Activated naive CD8-positive, alpha-beta T cell treated with anti-CD3 and anti-CD28 coated beads, Interleukin-2, amount 10 ng/mL, durations not matched to agents 7 days and 5 days (primary cell): ENCODE measurements around the gene KCNAB2. TPM values are rescaled to one million over a fixed set of nuclear protein-coding genes. Genes with fewer than 3 reads are reported as not detected.

ENCODE experiments used
- ATAC-seq: fragments of 150-1000 bp; cut with Tn5 transposase; one replicate; pipeline ENCODE4 v1.10.0; 2021; ENCODE audit warnings: low read depth, moderate library complexity
- POLR2A ChIA-PET: fragments of 350-600 bp; sonication (Branson Sonifier 250); formaldehyde crosslinking; loops from one replicate; lab custom pipeline; 2021; ENCODE audit warnings: antibody characterized with exemption; lab: Charles Lee
- DNase-seq: peaks from one replicate; pipeline ENCODE4 v3.0.0; 2021
- H3K27ac Mint-ChIP-seq: one replicate; pipeline ENCODE4 v1.8.0; 2022; ENCODE audit warnings: mild to moderate bottlenecking, mixed read lengths
- H3K27me3 Mint-ChIP-seq: one replicate; pipeline ENCODE4 v1.8.0; 2022; ENCODE audit warnings: mild to moderate bottlenecking, moderate library complexity, mixed read lengths
- H3K36me3 Mint-ChIP-seq: one replicate; pipeline ENCODE4 v1.8.0; 2021; ENCODE audit warnings: mild to moderate bottlenecking, mixed read lengths
- H3K4me1 Mint-ChIP-seq: one replicate; pipeline ENCODE4 v1.8.0; 2021; ENCODE audit warnings: mixed read lengths
- H3K4me3 Mint-ChIP-seq: one replicate; pipeline ENCODE4 v1.8.0; 2022; ENCODE audit warnings: mild to moderate bottlenecking, moderate library complexity, mixed read lengths
- H3K9me3 Mint-ChIP-seq: one replicate; pipeline ENCODE4 v1.8.0; 2021; ENCODE audit warnings: mixed read lengths
- total RNA-seq, 2 experiments: library from RNA; stranded (reverse); gene quantifications; one replicate each; pipeline ENCODE4 v1.2.3, GENCODE V29; 2021

The KCNAB2 gene
- total RNA-seq, 2 experiments from 2014 or later = 290 to 307 TPM

- H3K36me3 Mint-ChIP-seq = peaks cover 41% of the 10 kb centered on the region
- peaks cover 57% of the 10 kb centered on the region for H3K4me1 Mint-ChIP-seq
- H3K27me3 Mint-ChIP-seq = no peaks in the 10 kb centered on the region
- peak overlapping the region; percentile 99 for H3K4me3 Mint-ChIP-seq
- POLR2A ChIA-PET = interaction anchor here (1.7 to 4.5 kb wide), 3 partner anchors 9 to 35 kb away, joined by 4 to 101 read pairs (median 19); partner anchors contain the start of gene NPHP4
- H3K9me3 Mint-ChIP-seq = no peaks in the 10 kb centered on the region
- ATAC-seq (peak; percentile 49), DNase-seq (peak; percentile 73)
- H3K27ac Mint-ChIP-seq = peak overlapping the region; percentile 99
Observed at GRCh38 chr1:6028042-6028850, 17.4 kb upstream of the KCNAB2 start.

GRCh38 chr1:6029351-6029750 lies 16.3 kb upstream of the KCNAB2 start:
- ATAC-seq (no peak), DNase-seq (no peak)
- POLR2A ChIA-PET = interaction anchor here (1.7 to 4.5 kb wide), 3 partner anchors 7 to 37 kb away, joined by 4 to 101 read pairs (median 19); partner anchors contain the start of gene NPHP4
- Mint-ChIP-seq H3K4me3 (peak overlapping the region; percentile 99), H3K27me3 (no peaks in the 10 kb centered on the region), H3K9me3 (no peaks in the 10 kb centered on the region), H3K4me1 (peaks cover 63% of the 10 kb centered on the region), H3K27ac (peak overlapping the region; percentile 99), H3K36me3 (peaks cover 42% of the 10 kb centered on the region)

GRCh38 chr1:6030132-6030531 lies 15.6 kb upstream of the KCNAB2 start:
- Mint-ChIP-seq H3K4me3 (peak overlapping the region; percentile 99), H3K4me1 (peaks cover 67% of the 10 kb centered on the region), H3K27ac (peak overlapping the region; percentile 99), H3K36me3 (peaks cover 43% of the 10 kb centered on the region), H3K9me3 (no peaks in the 10 kb centered on the region), H3K27me3 (no peaks in the 10 kb centered on the region)
- POLR2A ChIA-PET = no interaction called here
- DNase-seq (no peak), ATAC-seq (no peak)

GRCh38 chr1:6030547-6031261 lies 15.0 kb upstream of the KCNAB2 start:
- Mint-ChIP-seq H3K4me3 (peak overlapping the region; percentile 99), H3K9me3 (no peaks in the 10 kb centered on the region), H3K4me1 (peaks cover 68% of the 10 kb centered on the region), H3K27me3 (no peaks in the 10 kb centered on the region), H3K36me3 (peaks cover 47% of the 10 kb centered on the region), H3K27ac (peak overlapping the region; percentile 99)
- POLR2A ChIA-PET = interaction anchor here (2.1 kb wide), 1 partner anchor 37 kb away, joined by 7 read pairs; no protein-coding TSS in a partner anchor
- ATAC-seq (no peak), DNase-seq (no peak)

- POLR2A ChIA-PET = interaction anchor here (1.2 kb wide), 1 partner anchor 8 kb away, joined by 3 read pairs; no protein-coding TSS in a partner anchor
- no peak for ATAC-seq
Observed at GRCh38 chr1:6033124-6033523, 12.6 kb upstream of the KCNAB2 start.

GRCh38 chr1:6033986-6034749 lies 11.5 kb upstream of the KCNAB2 start:
- DNase-seq = peak; percentile 48
- Mint-ChIP-seq H3K27me3 (no peaks in the 10 kb centered on the region), H3K27ac (peak overlapping the region; percentile 27), H3K4me3 (no peak overlapping the region), H3K36me3 (peaks cover 43% of the 10 kb centered on the region), H3K4me1 (peaks cover 73% of the 10 kb centered on the region), H3K9me3 (no peaks in the 10 kb centered on the region)
- peak; percentile 8 for ATAC-seq
- POLR2A ChIA-PET = interaction anchor here (1.2 to 2.3 kb wide), 3 partner anchors 9 to 42 kb away, joined by 3 to 6 read pairs (median 4); partner anchors contain the start of gene NPHP4

More at GRCh38 chr1:6033124-6033523, 12.6 kb upstream of the KCNAB2 start:
- Mint-ChIP-seq H3K4me1 (peaks cover 80% of the 10 kb centered on the region), H3K4me3 (peak overlapping the region; percentile 53), H3K9me3 (no peaks in the 10 kb centered on the region), H3K27me3 (no peaks in the 10 kb centered on the region), H3K36me3 (peaks cover 48% of the 10 kb centered on the region), H3K27ac (peak overlapping the region; percentile 74)
- no peak for DNase-seq

GRCh38 chr1:6034750-6035096 lies 11.0 kb upstream of the KCNAB2 start:
- peak overlapping the region; percentile 71 for H3K27ac Mint-ChIP-seq
- H3K4me3 Mint-ChIP-seq = no peak overlapping the region
- H3K4me1 Mint-ChIP-seq = peaks cover 68% of the 10 kb centered on the region
- DNase-seq = no peak
- no peak for ATAC-seq
- POLR2A ChIA-PET = interaction anchor here (1.4 to 2.3 kb wide), 2 partner anchors 41 to 42 kb away, joined by 4 to 6 read pairs; partner anchors contain the start of gene NPHP4
- H3K36me3 Mint-ChIP-seq = peaks cover 42% of the 10 kb centered on the region
- no peaks in the 10 kb centered on the region for H3K27me3 Mint-ChIP-seq
- no peaks in the 10 kb centered on the region for H3K9me3 Mint-ChIP-seq

- peaks cover 36% of the 10 kb centered on the region for H3K36me3 Mint-ChIP-seq
- peak overlapping the region; percentile 71 for H3K27ac Mint-ChIP-seq
- peaks cover 62% of the 10 kb centered on the region for H3K4me1 Mint-ChIP-seq
- H3K27me3 Mint-ChIP-seq = no peaks in the 10 kb centered on the region
- POLR2A ChIA-PET = interaction anchor here (2.3 kb wide), 1 partner anchor 43 kb away, joined by 6 read pairs; the partner anchor contains the start of gene NPHP4
- ATAC-seq = no peak
- DNase-seq = no peak
- no peak overlapping the region for H3K4me3 Mint-ChIP-seq
- no peaks in the 10 kb centered on the region for H3K9me3 Mint-ChIP-seq
Observed at GRCh38 chr1:6035303-6035702, 10.4 kb upstream of the KCNAB2 start.

GRCh38 chr1:6035719-6036118 lies 10.0 kb upstream of the KCNAB2 start:
- Mint-ChIP-seq H3K9me3 (no peaks in the 10 kb centered on the region), H3K36me3 (peaks cover 32% of the 10 kb centered on the region), H3K4me1 (peaks cover 58% of the 10 kb centered on the region), H3K27me3 (no peaks in the 10 kb centered on the region), H3K27ac (peak overlapping the region; percentile 71), H3K4me3 (peak overlapping the region; percentile 20)
- POLR2A ChIA-PET = interaction anchor here (1.5 to 2.4 kb wide), 3 partner anchors 8 to 43 kb away, joined by 3 to 19 read pairs (median 6); partner anchors contain the start of gene NPHP4
- no peak for ATAC-seq
- no peak for DNase-seq

GRCh38 chr1:6037338-6037762 lies 8.3 kb upstream of the KCNAB2 start:
- no peaks in the 10 kb centered on the region for H3K27me3 Mint-ChIP-seq
- H3K36me3 Mint-ChIP-seq = peaks cover 23% of the 10 kb centered on the region
- H3K4me3 Mint-ChIP-seq = peak overlapping the region; percentile 37
- H3K27ac Mint-ChIP-seq = peak overlapping the region; percentile 77
- H3K9me3 Mint-ChIP-seq = no peaks in the 10 kb centered on the region
- peak; percentile 48 for DNase-seq
- H3K4me1 Mint-ChIP-seq = peaks cover 48% of the 10 kb centered on the region
- peak; percentile 70 for ATAC-seq
- POLR2A ChIA-PET = interaction anchor here (2.4 kb wide), 1 partner anchor 10 kb away, joined by 19 read pairs; no protein-coding TSS in a partner anchor

GRCh38 chr1:6038603-6039002 lies 7.1 kb upstream of the KCNAB2 start:
- no peak overlapping the region for H3K4me3 Mint-ChIP-seq
- ATAC-seq (no peak), DNase-seq (no peak)
- no peaks in the 10 kb centered on the region for H3K27me3 Mint-ChIP-seq
- H3K27ac Mint-ChIP-seq = no peak overlapping the region
- H3K4me1 Mint-ChIP-seq = peaks cover 37% of the 10 kb centered on the region
- POLR2A ChIA-PET = interaction anchor here (0.6 kb wide), 1 partner anchor 170 kb away, joined by 4 read pairs; no protein-coding TSS in a partner anchor
- H3K9me3 Mint-ChIP-seq = no peaks in the 10 kb centered on the region
- H3K36me3 Mint-ChIP-seq = peaks cover 18% of the 10 kb centered on the region

- no peaks in the 10 kb centered on the region for H3K9me3 Mint-ChIP-seq
- POLR2A ChIA-PET = no interaction called here
- peaks cover 38% of the 10 kb centered on the region for H3K4me1 Mint-ChIP-seq
- ATAC-seq (no peak), DNase-seq (no peak)
- no peaks in the 10 kb centered on the region for H3K27me3 Mint-ChIP-seq
- H3K27ac Mint-ChIP-seq = no peak overlapping the region
- peaks cover 20% of the 10 kb centered on the region for H3K36me3 Mint-ChIP-seq
- H3K4me3 Mint-ChIP-seq = no peak overlapping the region
Observed at GRCh38 chr1:6039031-6039430, 6.7 kb upstream of the KCNAB2 start.
